GM19372 (cell line): ENCODE measurements around the gene ABHD12.
A peak's percentile ranks its signal among the peaks of the same experiment; 100 is the strongest.

Experiments used
- ATAC-seq: cut with Tn5 transposase; IDR thresholded peaks from one replicate; pipeline ENCODE4 v1.9.1; 2021; ENCODE audit warnings: mild to moderate bottlenecking, low read depth, moderate library complexity; ENCODE audit not compliant: unreplicated experiment

ABHD12 gene

DNA sequence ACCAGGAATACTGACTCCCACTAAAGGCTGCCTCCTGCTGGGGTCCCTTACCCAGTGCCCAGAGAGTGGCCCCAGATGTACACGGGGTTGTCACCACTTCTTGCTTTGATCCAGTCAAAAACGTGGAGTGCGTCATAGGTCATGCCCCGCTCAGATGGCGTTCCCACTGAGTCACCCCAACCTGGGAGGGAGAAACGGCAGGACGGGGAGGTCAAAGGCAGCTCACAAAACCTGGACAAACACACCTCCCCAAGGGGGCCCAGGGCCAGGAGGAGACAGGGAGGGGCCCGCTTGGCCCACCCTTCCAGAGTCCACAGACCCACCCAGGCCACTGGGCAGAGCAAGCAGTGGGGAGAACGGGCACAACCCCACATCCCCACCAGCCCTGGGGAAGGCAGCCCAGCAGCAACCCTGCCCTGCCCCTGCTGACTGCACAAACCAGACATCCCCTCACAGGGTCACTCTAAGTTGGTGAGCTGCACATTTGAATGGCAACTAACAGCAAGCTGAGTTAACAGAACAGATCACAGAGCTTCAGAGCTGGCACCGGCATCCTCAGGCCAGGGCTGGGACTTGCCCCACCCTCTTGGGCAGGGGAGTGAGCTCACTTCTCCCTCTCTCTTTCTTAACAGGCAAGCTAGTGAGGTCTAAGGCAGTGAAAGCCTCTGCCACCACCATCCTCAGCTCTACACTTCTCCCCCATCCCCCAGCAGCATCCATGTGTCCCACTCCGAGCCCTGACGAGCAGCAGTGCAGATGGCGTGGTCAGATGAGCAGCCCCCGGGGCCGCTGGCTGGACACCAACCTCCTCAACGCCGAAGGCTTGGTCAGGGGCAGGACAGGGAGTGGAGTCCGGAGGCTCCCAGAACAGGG is 81.0 kb downstream of the ABHD12 start:
- no peak for ATAC-seq

DNA sequence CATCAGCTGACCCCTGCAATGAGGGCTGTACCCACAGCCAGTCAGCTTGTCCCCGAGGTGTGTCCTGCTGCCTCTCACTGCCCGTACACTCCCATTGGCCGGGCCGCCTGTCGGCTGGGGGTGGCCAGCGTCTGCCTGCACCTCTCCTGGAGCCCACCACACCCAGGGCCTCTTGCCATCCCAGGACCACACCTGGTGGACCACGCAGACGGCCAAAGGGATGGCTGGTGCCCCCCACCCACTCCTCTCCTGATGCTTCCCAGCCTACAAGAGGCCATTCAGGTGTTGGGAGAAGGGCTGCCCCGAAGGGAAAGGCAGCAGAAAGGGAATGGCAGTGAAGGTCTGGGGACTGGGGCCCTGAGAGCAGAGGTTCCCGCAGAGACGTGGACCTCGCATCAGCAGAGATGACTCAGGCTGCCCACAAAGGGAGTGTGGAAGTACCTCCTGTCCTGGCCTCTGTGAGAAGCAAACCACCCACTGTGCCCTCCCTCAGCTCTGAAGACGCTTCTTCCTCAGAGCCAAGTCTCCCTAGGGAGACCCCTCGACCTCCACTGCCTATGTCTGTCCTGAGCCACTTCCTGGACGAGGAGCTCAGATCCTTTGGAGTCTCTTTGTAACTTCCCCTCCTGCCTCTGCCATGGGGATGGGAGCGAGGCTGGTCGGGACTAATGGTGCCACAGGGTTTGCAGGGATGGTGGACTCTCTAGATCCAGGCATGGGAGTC is 81.8 kb downstream of the ABHD12 start:
- no peak for ATAC-seq

DNA sequence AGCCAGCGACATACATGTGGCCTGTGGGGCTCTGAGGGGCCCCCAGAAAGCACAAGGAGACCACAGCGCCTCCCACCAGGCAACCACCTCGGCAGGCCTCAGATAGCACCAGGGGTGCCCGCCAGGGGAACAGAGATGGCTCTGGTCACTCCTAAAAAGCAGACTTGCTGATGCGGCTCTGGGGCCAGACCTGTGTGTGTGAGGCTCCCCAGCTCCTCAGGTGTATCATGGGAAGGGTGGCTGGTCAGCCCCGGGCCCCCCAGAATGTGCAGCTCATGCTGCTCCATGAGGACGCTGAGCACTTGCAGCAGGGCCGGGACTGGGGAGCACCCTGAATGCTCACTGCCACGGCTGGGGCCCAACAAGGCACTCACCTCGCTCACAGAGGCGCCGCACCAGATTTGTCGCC is 82.5 kb downstream of the ABHD12 start:
- ATAC-seq: no peak

DNA sequence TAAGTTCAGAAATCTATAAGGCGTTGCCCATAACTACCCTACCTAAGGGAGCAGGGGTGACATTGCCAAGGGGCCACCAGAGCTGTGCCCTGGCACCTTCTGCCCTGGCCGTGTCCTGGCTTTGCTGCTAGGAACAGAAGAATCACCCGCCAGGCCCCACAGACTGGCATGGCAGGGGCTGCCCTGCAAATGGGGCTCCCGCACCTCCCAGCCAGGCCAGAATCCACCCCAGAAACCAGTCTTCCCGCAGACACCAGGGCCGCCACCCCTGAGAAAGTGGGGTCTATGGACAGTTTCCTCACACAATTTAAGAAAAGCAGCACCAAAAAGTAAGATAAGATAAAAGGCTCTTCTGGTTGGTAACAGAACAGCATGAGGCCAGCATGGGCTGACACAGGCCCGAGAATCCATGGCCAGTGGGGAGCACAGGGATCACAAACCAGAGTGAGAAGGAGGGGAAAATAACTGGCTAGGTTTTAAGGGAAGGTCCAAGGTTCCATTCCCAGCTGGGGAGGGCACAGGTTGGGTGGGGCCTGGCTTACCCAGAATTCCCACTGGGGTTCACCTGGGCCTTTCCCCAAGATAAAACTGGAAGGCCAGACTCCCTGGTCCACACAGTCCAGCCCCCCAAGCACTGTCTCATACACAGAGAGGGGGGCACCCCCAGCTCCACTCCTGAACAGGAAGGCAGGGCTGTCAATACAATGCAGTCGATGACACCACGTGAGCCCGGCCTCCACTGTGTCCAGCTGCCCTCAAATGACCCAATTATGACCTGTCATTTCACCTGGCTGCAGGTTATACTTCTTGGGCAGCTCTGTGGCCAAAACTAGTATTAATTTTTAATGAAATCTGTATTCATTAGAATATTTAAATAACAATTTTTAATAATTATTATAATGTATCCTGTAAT is 83.4 kb downstream of the ABHD12 start:
- ATAC-seq: no peak

DNA sequence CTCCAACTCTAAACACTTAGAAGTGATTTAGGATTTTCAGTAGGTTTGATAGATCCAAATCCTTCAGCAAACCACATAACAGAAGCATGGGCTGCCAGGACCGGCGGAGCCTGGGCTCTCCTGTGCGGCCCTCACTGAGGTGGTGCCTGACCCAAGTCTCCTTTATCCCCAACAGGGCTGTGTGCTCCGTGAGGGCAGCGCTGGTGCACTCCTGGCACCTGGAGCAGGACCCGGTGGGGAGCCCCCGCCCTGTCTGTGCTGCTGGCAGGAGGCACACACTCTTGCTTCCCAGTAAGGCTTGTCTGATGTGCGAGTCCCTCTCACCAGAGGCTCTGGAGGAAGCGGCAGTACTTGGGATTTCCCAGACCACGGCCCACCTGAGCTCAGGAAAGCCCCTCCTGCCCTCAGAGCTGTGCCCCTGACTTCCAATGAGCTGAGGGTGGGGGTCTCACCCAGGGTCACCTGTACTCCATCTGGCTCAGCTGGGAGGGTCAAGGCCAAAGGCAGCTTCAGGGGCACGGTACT is 86.5 kb downstream of the ABHD12 start:
- no peak for ATAC-seq

DNA sequence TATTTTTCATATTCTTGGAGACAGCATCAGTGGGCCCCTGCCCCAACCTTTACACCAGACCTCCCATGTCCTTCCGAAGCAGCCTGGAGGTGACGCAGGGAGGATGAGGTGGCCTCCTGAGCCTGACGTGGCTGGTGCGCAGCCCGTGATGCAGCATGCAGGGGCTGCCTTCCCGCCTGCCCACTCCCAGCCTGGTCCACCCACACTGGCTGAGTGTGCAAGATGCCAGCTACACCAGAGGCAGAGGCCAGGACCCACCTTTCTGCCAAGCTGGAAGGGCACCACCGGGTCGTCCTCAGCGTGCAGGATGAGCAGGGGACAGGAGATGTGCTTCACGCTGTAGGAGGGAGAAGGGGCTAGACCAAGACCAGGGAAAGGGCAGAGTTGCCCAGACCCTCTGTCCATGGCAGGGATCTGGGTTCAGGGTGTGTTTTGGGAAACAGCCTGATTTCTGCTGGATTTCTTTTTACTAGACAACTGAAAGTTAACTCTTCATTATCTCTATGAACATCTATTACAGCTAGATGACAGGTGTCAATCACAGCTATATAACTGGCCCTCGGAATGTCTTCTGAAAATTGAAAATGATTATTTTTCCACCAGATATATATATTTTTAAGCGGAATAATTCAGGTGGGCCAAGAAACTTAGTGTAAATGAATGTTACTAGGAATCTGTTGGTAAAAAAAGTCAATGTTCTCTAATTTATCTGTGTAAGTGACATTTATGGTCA is 87.2 kb downstream of the ABHD12 start:
- ATAC-seq: no peak

DNA sequence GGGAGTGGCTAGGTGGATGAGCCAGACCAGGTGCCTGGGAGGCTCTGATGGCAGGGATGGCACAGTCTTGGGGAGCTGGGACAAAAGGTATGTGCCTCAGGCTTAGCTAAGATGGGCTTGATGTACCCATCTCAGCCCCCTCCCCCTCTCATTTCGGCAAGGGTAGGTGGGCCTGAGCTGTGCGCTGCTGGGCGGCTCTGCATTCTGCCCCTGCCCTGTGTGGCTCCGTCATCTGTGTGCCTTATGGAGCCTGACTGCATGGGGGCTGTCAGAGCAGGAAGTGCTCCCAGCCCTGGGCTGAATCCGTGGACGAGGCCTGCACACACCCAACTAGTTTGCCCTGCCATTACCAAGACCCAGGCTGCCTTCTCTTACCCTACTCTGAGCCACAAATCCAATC is 88.0 kb downstream of the ABHD12 start:
- ATAC-seq: no peak

DNA sequence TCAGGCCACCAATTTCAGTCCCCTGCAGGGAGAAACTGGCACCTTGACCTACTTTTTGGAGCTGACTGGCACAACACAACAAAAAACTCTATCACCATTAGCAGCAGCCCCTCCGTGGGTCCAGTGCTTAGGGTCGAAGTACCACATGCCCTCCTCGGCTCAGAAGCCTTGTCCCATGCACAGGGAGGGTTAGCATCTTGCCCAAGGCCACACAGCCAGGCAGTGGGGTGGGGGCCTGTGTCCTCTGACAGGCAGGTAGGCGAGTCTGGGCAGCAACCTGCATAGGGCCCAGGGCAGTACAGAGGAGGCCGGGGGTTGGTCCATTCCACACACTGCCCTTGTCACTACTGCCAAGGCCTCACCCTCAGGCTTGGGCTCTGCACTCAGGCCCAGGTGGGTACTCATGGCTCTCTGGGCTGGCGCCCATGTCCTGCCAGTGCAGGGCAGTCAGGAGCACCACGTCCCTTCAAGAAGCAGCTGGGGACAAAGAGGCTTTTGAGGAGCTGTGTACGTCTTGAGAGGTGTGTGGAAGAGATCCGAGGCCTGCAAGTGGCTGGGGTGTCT is 89.2 kb downstream of the ABHD12 start:
- ATAC-seq: no peak

DNA sequence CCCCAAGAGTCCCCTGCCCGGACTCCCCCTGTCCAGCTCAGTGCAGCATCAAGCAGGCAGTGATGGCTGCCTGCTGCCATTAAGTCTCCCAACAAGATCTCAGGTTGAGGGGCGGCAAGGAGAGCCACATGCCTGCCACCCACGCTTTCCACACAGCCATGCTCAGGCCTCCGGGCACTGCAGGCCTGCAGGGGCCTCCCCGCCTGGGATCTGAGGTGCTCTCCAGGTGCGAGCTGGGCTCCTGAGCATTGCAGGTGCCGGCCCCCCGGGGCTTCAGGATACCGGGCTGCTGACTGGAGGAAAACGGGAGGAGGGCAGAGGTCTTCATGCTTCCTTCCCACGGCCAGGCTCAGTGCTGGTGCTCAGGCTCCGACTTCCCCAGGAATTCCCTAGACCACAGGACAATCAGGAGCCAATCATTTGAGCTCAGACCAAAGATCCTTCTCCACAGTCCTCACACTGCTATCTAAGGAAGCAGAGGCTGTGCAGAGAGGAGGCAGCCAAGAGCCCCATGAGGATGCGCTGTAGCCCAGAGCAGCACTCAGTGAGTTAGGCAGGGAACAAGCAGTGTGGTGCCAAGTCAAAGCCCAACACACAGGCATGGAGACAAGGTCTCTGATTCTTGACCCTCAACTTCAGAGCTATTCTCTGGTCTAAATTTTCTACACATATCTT is 90.0 kb downstream of the ABHD12 start:
- ATAC-seq: no peak

DNA sequence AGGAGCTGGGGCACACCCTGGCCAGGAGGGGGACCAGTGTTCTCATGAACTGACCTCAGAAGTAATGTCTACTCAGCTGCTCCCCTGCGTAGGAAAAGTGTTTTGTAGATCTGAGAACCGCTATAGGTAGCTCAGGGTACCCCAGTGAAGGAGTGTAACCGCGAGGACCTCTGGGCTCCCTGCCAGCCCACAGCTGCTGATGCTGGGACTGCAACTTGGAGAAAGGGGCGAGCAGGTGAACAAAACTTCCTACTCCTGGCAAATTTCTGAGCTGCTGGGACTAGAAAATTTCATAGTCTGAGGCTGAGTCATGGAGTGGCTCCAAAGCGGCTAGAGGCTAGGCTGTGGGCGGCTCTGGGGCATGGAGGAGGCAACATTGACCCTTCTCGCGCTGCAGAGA is 90.8 kb downstream of the ABHD12 start:
- ATAC-seq: no peak

DNA sequence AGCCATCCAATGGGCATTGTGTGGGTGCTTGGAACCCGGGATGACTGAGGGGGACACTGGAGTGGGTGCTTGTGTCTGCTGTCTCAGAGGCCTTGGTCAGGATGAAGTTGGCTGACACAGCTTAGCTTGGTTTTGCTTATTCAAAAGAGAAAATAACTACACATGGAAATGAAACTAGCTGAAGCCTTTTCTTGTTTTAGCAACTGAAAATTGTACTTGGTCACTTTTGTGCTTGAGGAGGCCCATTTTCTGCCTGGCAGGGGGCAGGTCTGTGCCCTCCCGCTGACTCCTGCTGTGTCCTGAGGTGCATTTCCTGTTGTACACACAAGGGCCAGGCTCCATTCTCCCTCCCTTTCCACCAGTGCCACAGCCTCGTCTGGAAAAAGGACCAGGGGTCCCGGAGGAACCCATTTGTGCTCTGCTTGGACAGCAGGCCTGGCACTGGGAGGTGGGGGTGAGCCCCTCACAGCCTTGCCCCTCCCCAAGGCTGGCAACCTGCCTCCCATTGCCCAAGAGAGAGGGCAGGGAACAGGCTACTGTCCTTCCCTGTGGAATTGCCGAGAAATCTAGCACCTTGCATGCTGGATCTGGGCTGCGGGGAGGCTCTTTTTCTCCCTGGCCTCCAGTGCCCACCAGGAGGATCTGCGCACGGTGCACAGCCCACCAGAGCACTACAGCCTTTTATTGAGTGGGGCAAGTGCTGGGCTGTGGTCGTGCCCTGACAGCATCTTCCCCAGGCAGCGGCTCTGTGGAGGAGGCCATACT is 93.3 kb downstream of the ABHD12 start:
- peak; percentile 60 for ATAC-seq

DNA sequence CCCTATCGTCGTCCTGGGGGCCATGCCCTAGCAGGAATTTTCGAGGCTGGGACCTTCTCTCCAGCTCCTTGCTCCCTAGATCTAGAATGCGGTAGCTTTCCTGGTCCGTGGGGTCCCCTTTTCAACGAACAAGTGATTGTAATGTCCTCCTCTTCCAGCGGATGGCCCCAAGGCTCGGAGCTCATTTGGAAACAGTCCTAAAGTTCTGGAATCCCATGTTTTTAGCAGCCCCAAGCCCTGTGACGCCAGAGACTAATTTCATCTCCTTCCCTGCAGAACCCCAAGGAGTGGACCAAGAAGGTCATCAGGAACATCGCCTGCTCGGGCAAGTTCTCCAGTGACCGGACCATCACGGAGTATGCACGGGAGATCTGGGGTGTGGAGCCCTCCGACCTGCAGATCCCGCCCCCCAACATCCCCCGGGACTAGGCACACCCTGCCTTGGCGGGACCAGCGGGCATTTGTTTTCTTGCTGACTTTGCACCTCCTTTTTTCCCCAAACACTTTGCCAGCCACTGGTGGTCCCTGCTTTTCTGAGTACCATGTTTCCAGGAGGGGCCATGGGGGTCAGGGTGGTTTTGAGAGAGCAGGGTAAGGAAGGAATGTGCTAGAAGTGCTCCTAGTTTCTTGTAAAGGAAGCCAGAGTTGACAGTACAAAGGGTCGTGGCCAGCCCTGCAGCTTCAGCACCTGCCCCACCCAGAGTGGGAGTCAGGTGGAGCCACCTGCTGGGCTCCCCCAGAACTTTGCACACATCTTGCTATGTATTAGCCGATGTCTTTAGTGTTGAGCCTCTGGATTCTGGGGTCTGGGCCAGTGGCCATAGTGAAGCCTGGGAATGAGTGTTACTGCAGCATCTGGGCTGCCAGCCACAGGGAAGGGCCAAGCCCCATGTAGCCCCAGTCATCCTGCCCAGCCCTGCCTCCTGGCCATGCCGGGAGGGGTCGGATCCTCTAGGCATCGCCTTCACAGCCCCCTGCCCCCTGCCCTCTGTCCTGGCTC is 94.2 kb downstream of the ABHD12 start:
- peak; percentile 34 for ATAC-seq

DNA sequence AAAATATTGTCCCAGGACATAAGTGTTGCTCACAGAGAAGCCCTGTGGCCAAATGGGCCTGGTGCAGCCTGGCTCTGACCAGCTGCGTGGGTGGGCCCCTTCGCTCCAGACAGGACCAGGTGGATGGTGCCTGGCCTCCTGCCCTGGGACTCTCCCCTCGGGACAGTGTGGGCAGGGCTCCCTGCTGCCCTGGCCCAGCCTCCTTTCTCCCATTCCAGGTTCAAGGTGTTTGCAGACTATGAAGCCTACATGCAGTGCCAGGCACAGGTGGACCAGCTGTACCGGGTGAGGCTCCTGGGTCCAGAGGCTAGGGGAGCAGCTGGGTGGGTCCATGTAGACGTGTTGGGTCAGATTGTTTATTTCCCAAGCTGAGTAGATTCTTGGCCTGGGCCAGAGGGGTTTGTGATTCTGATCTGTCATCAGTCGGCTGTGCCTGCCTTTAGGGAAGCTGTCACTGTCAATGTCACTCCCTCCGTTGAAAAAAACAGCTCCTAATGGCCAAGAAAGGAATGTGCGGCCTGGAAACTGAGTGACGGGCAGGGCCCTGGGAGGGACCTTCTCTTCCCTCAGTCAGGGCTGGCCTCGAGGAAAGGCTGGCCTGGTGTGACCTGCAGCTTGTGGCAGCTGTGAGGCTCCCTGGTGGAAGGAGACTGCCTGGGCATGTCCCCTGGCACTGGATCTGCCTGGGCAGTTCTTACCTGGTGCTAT is 95.1 kb downstream of the ABHD12 start:
- ATAC-seq: no peak

DNA sequence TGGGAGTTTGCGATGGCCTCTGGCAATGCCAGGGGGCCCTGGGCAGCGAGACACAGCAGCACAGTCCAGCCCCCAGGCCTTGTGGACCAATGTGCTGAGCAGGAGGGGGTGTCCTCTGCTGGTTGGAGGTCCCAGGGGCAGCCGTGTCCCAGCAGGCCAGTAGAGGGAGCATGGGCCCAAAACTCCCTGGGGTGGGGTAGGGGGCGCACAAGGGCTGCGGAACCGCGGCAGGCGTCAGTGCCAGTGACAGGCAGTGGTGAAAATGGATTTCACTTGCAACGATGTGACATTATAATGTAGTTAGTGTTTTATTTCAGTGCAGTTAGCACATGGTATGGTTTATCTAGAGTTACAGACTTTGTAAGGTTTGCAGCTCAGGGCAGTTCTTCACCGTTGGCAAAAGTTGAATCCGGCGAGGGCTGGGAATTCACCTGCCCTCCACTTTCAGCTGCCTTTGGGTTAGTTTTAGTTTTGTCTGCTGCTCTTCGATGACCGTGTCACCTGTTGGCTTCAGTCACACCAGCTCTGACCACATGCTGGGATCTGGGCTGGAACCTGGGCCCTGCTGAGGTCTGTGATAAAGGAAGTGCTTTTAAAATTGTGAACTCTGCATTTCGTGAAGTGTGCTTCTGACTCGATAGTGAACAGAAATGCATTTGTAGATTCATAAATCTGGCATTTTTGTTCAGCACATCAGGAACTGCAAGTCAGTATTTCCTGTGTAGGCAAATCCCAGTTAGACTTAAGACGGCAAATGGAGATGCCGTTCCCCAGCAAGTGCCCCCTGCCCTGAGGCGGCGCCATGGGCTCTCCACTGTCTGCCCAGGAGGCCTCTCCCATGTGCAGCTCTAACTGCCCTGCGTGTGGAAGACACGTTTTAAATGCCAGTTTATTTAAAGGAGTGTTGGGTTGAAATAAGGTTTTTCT is 95.9 kb downstream of the ABHD12 start:
- no peak for ATAC-seq

DNA sequence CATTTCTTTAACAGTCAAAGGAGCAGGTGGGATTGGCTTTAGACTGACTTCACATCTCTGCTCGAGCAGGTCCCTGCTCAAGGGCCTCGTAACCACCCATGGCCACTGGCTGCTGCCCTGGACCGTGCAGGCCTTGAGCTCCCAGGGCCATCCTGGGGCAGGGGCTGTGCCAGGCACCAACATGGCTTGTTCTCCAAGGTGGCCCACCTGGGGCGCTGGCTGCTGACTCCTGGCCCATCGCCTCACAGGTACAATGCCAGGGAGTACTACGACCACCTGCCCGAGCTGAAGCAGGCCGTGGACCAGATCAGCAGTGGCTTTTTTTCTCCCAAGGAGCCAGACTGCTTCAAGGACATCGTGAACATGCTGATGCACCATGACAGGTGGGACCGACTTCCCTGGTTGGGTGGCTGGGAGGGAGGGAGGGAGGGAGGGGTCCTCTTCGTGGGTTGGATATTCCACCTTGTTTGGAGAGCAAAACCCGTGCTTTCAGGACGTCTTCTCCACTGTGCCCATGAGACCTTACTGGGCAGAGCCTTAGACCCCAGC is 96.7 kb downstream of the ABHD12 start:
- ATAC-seq: no peak
